ENCODE data around the gene AKT1. TPM values are rescaled to one million over a fixed set of nuclear protein-coding genes. Genes with fewer than 3 reads are reported as not detected.

AKT1 gene
- total RNA-seq, 2 experiments from 2014 or later = 116 to 121 TPM

- Mint-ChIP-seq H3K27me3 (no peaks in the 10 kb centered on the region), H3K27ac (no peak overlapping the region), H3K36me3 (ENCODE audit: low read depth) (peaks cover under 1% of the 10 kb centered on the region), H3K4me1 (ENCODE audit: low read depth) (peaks cover 10% of the 10 kb centered on the region), H3K9me3 (no peaks in the 10 kb centered on the region), H3K4me3 (no peak overlapping the region)
- DNase-seq (no peak), ATAC-seq (no peak)
- intact Hi-C loops (cut with micrococcal nuclease) = no loop called here
- TF ChIP-seq, protein P1, sequence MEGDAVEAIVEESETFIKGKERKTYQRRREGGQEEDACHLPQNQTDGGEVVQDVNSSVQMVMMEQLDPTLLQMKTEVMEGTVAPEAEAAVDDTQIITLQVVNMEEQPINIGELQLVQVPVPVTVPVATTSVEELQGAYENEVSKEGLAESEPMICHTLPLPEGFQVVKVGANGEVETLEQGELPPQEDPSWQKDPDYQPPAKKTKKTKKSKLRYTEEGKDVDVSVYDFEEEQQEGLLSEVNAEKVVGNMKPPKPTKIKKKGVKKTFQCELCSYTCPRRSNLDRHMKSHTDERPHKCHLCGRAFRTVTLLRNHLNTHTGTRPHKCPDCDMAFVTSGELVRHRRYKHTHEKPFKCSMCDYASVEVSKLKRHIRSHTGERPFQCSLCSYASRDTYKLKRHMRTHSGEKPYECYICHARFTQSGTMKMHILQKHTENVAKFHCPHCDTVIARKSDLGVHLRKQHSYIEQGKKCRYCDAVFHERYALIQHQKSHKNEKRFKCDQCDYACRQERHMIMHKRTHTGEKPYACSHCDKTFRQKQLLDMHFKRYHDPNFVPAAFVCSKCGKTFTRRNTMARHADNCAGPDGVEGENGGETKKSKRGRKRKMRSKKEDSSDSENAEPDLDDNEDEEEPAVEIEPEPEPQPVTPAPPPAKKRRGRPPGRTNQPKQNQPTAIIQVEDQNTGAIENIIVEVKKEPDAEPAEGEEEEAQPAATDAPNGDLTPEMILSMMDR (IDR thresholded peaks at IDR 0.05) = no peak
- ChIA-PET POLR2A (interaction anchor here (0.6 kb wide), 1 partner anchor 61 kb away, joined by 3 read pairs; no protein-coding TSS in a partner anchor), CTCF (no interaction called here)
These were observed 13.3 kb downstream of the AKT1 start for GRCh38 chr14:104782086-104782807.

DNA sequence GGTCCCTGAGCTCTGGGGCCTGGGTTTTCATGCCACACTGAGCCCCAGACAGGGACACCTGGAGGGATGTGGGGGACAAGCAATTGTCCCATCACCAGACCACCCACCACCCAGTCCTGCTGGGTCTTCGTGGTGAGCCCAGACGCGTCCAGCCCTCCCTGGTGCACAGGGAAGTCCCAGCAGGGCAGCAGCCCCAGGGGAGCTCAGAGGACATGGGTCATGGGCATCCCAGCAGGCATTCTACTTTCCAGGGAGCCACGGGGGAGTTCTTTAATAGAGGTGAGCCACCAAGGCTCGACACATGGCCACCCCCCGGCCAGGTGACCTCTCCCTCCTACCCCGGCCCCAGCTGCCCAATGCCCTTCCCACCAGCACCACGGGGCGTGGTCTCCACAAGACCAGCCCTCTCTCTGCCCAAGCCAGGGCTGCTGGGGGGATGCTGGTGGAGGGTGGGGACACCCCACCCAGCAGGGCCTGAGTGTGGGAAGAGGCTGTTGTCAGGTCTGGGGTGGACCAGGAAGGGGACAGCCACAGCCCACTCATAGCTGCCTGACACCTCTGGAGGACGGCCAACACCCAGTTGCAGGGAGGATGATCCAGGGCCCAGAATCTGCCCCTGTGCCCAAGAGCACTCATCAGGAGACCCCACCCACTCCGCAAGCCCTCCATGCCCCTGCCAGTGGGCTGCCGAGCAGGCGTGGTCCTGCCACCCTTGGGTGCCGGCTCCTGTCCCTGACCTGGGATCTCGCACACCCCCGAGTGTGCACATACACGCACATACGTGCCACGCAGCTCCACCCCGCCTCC lies 14.1 kb downstream of the AKT1 start:
- DNase-seq (no peak), ATAC-seq (no peak)
- ChIA-PET POLR2A (no interaction called here), CTCF (interaction anchor here (3.0 kb wide), 1 partner anchor 13 kb away, joined by 8 read pairs; no protein-coding TSS in a partner anchor)
- Mint-ChIP-seq H3K27ac (no peak overlapping the region), H3K4me1 (ENCODE audit: low read depth) (peaks cover 8% of the 10 kb centered on the region), H3K36me3 (ENCODE audit: low read depth) (peaks cover 5% of the 10 kb centered on the region), H3K9me3 (no peaks in the 10 kb centered on the region), H3K4me3 (no peak overlapping the region), H3K27me3 (no peaks in the 10 kb centered on the region)
- intact Hi-C loops (cut with micrococcal nuclease) = no loop called here
- TF ChIP-seq, protein P1 (IDR thresholded peaks at IDR 0.05) = no peak

- intact Hi-C loops (cut with micrococcal nuclease) = no loop called here
- ChIA-PET POLR2A (interaction anchor here (1.5 kb wide), 1 partner anchor 37 kb away, joined by 3 read pairs; no protein-coding TSS in a partner anchor), CTCF (interaction anchor here (3.0 kb wide), 1 partner anchor 12 kb away, joined by 8 read pairs; no protein-coding TSS in a partner anchor)
- no peak overlapping the region for H3K4me3 Mint-ChIP-seq
- DNase-seq (no peak), ATAC-seq (no peak)
- H3K27ac Mint-ChIP-seq = no peak overlapping the region
- H3K36me3 Mint-ChIP-seq (ENCODE audit: low read depth) = peaks cover 9% of the 10 kb centered on the region
- no peaks in the 10 kb centered on the region for H3K9me3 Mint-ChIP-seq
- peaks cover 4% of the 10 kb centered on the region for H3K4me1 Mint-ChIP-seq (ENCODE audit: low read depth)
- TF ChIP-seq, protein P1 (IDR thresholded peaks at IDR 0.05) = no peak
- no peaks in the 10 kb centered on the region for H3K27me3 Mint-ChIP-seq
These were observed 15.0 kb downstream of the AKT1 start for GRCh38 chr14:104780513-104781030.

DNA sequence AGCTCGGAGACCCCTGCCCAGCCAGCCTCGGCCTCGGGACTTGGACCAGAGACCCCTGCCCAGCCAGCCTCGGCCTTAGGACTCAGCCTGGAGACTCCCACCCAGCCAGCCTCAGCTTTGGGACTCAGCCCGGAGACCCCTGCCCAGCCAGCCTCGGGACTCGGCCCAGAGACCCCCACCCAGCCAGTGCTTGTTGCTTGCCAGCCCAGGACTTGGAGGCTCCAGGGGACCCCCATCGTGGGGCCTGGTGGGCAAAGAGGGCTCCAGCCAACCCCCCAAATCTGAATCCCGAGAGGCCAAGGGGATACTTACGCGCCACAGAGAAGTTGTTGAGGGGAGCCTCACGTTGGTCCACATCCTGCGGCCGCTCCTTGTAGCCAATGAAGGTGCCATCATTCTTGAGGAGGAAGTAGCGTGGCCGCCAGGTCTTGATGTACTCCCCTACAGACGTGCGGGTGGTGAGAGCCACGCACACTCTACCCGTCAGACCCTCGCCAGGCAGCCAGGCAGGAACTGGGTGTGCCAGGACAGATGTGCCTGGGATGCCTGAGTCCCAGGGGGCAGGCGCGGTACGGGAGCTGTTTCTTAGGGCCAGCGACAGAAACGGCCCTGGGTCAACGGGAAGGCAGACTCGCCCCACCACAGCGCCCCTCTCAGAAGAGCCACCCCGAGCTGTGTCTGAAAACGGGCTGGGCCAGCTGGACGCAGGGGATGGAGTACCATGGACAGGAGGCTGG lies 15.6 kb downstream of the AKT1 start:
- DNase-seq (no peak), ATAC-seq (no peak)
- H3K27ac Mint-ChIP-seq = no peak overlapping the region
- no peaks in the 10 kb centered on the region for H3K27me3 Mint-ChIP-seq
- ChIA-PET POLR2A (interaction anchor here (0.7 to 1.5 kb wide), 4 partner anchors 10 to 38 kb away, joined by 3 to 4 read pairs (median 3); no protein-coding TSS in a partner anchor), CTCF (interaction anchor here (1.4 to 3.0 kb wide), 2 partner anchors 9 to 11 kb away, joined by 3 to 8 read pairs; no protein-coding TSS in a partner anchor)
- H3K9me3 Mint-ChIP-seq = no peaks in the 10 kb centered on the region
- H3K4me1 Mint-ChIP-seq (ENCODE audit: low read depth) = peaks cover 2% of the 10 kb centered on the region
- TF ChIP-seq, protein P1 (IDR thresholded peaks at IDR 0.05) = no peak
- no peak overlapping the region for H3K4me3 Mint-ChIP-seq
- H3K36me3 Mint-ChIP-seq (ENCODE audit: low read depth) = peaks cover 9% of the 10 kb centered on the region
- intact Hi-C loops (cut with micrococcal nuclease) = no loop called here
